RWPE1 (cell line): ENCODE measurements around the gene ABT1.

Experiments
- CTCF ChIA-PET: fragments of 350-600 bp; sonication (Branson Sonifier 250); formaldehyde crosslinking; extraction: SDS; loops from one replicate; lab custom pipeline; 2021; lab: Yijun Ruan, JAX
- POLR2A ChIA-PET: fragments of 400-600 bp; formaldehyde crosslinking; extraction: SDS; loops from one replicate; lab custom pipeline; 2020; ENCODE audit warnings: antibody characterized with exemption; ENCODE audit not compliant: low non-redundant PET; lab: Yijun Ruan, JAX
- DNase-seq: peaks from one replicate; pipeline ENCODE4 v3.0.0; 2012; ENCODE audit warnings: low spot score
- H3K27ac ChIP-seq: fragments of 450-650 bp; 2 replicates; pipeline ENCODE4 v1.5.1; 2017
- CTCF ChIP-seq: fragments of 450-650 bp; conservative IDR thresholded peaks from 2 replicates; pipeline ENCODE4 v1.5.1; 2017; ENCODE audit warnings: low read depth, mild to moderate bottlenecking

Gene ABT1

GRCh38 chr6:26627843-26628242 is 31.1 kb downstream of the ABT1 start:
- POLR2A ChIA-PET, result no interaction called here
- DNase-seq, result no peak
- CTCF ChIA-PET, result no interaction called here
- no peak for TF ChIP-seq CTCF
- no peak overlapping the region for H3K27ac ChIP-seq

GRCh38 chr6:26629359-26629758 is 32.6 kb downstream of the ABT1 start:
- no peak for DNase-seq
- TF ChIP-seq CTCF, result no peak
- CTCF ChIA-PET, result no interaction called here
- H3K27ac ChIP-seq, result no peak overlapping the region
- POLR2A ChIA-PET, result no interaction called here

GRCh38 chr6:26640806-26641205 is 44.1 kb downstream of the ABT1 start:
- no peak for TF ChIP-seq CTCF
- DNase-seq, result no peak
- POLR2A ChIA-PET, result no interaction called here
- H3K27ac ChIP-seq, result no peak overlapping the region
- CTCF ChIA-PET, result no interaction called here

GRCh38 chr6:26646074-26646473 is 49.3 kb downstream of the ABT1 start:
- no peak for DNase-seq
- CTCF ChIA-PET, result no interaction called here

More at GRCh38 chr6:26646074-26646473, 49.3 kb downstream of the ABT1 start:
- TF ChIP-seq CTCF, result no peak
- POLR2A ChIA-PET, result no interaction called here
- no peak overlapping the region for H3K27ac ChIP-seq
